Natural killer cell (primary cell): ENCODE results near the gene CACNB3. TPM values are rescaled to one million over a fixed set of nuclear protein-coding genes. Genes with fewer than 3 reads are reported as not detected.
"Not testable (repeated sequence)": the region's sequence is repeated elsewhere in the genome, so short reads cannot be mapped to it uniquely, and the experiment has no call there.

Experiments used
- ATAC-seq, 3 donors: fragments of 150-1000 bp in 2 of 3; fragments of 200-7000 bp in 1 of 3; cut with Tn5 transposase; 1 replicate in 1 of 3; 2 replicates in 2 of 3; pipeline ENCODE4 v1.10.0; 2021; ENCODE audit warnings: mild to moderate bottlenecking in 2 of 3, moderate library complexity in 2 of 3
- DNase-seq, 2 donors: peaks; one replicate each; pipeline versions ENCODE4 v3.0.0 to v3.0.0-alpha.2; 2013 to 2021; ENCODE audit warnings: mixed read lengths in 1 of 2
- H3K27ac ChIP-seq: one replicate; pipeline ENCODE4 v1.5.1; 2013; ENCODE audit warnings: mild to moderate bottlenecking, low read length
- H3K27me3 ChIP-seq: one replicate; pipeline ENCODE4 v1.6.1; 2013; ENCODE audit warnings: low read length; ENCODE audit not compliant: control insufficient read depth, insufficient read depth
- H3K36me3 ChIP-seq: one replicate; pipeline ENCODE4 v1.6.1; 2013; ENCODE audit warnings: low read length; ENCODE audit not compliant: control insufficient read depth, insufficient read depth
- H3K4me1 ChIP-seq: one replicate; pipeline ENCODE4 v1.6.1; 2013; ENCODE audit warnings: low read length; ENCODE audit not compliant: control insufficient read depth, insufficient read depth
- H3K4me3 ChIP-seq: one replicate; pipeline ENCODE4 v1.5.1; 2013; ENCODE audit warnings: low read length
- H3K9me3 ChIP-seq: one replicate; pipeline ENCODE4 v1.6.1; 2013; ENCODE audit warnings: low read length; ENCODE audit not compliant: control insufficient read depth, insufficient read depth
- H3K27ac Mint-ChIP-seq, 2 donors: one replicate each; pipeline ENCODE4 v1.8.0; 2022; ENCODE audit warnings: mild to moderate bottlenecking in 2 of 2, mixed read lengths in 2 of 2, moderate library complexity in 1 of 2
- H3K27me3 Mint-ChIP-seq, 2 donors: one replicate each; pipeline ENCODE4 v1.8.0; 2022; ENCODE audit warnings: low read depth in 2 of 2, mixed read lengths in 2 of 2
- H3K36me3 Mint-ChIP-seq: one replicate; pipeline ENCODE4 v1.8.0; 2022; ENCODE audit warnings: mixed read lengths
- H3K4me1 Mint-ChIP-seq, 2 donors: one replicate each; pipeline ENCODE4 v1.8.0; 2022; ENCODE audit warnings: mixed read lengths in 2 of 2
- H3K4me3 Mint-ChIP-seq: one replicate; pipeline ENCODE4 v1.8.0; 2022; ENCODE audit warnings: mild to moderate bottlenecking, moderate library complexity, mixed read lengths
- H3K9me3 Mint-ChIP-seq, 2 donors: one replicate each; pipeline ENCODE4 v1.8.0; 2022; ENCODE audit warnings: mixed read lengths in 2 of 2
- CTCF ChIP-seq: fragments of 200-600 bp; IDR thresholded peaks from one replicate; pipeline ENCODE4 v1.8.0; 2022; ENCODE audit warnings: antibody characterized with exemption
- WGBS: methylation state at CpG from one replicate; pipeline ENCODE4 v1.1.7; 2013; ENCODE audit warnings: missing lambda C conversion rate; ENCODE audit not compliant: insufficient coverage; 5-methylcytosine and 5-hydroxymethylcytosine counted together
- intact Hi-C: fragments of 100-400 bp; cut with micrococcal nuclease; formaldehyde crosslinking; loops from one replicate; pipeline ENCODE4 v1.14.2; 2022
- total RNA-seq, 4 donors: library from RNA; stranded (reverse); fragments of 120-200 nt in 1 of 4; gene quantifications; one replicate each; pipeline versions ENCODE4 v1.2.3 to v1.2.4, GENCODE V29; 2013 to 2022

Gene CACNB3
- total RNA-seq, 3 donors from 2014 or later (not counting 1 experiment from before 2014, with no cell fraction given): 7.2 to 12.4 (median 12.2) TPM

- Histone ChIP-seq H3K27me3 (peaks cover 5% of the 10 kb centered on the region), H3K27ac (no peak overlapping the region), H3K9me3 (no peaks in the 10 kb centered on the region), H3K4me3 (no peak overlapping the region), H3K36me3 (no peaks in the 10 kb centered on the region), H3K4me1 (peaks cover 20% of the 10 kb centered on the region)
- no peak for ATAC-seq
- no peak for TF ChIP-seq CTCF
- Mint-ChIP-seq H3K27ac (no peak overlapping the region), H3K36me3 (no peaks in the 10 kb centered on the region), H3K9me3 (no peaks in the 10 kb centered on the region), H3K4me3 (no peak overlapping the region), H3K4me1 (peaks cover 17 to 20% of the 10 kb centered on the region in 2 donors), H3K27me3 (peaks cover 17 to 18% of the 10 kb centered on the region in 2 donors)
- WGBS: 81% methylated on average over 2 of the region's 2 CpGs
- DNase-seq: no peak
- intact Hi-C loops: no loop called here
These were observed 50.9 kb downstream of the CACNB3 start for GRCh38 chr12:48869191-48869590.

DNA sequence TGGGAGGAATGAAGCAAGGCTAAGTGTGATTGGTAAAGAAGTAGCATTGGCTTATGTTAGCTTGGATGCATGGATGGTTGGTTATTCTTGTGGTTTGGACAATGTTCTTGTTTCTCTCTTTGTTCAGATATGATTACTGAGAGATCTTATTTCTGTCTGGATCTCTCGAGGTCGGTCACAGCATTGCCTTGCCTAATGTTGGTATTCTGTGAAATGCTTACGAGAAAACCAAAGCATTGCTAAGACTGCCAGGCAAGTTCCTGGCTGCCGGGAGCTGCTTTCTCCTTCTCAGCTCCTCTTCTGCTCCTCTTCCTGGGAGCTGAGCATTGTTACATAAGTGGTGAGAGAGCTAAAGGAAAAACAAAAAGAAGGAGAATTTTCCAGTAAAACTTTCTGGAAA lies 54.8 kb downstream of the CACNB3 start:
- Histone ChIP-seq H3K9me3 (no peaks in the 10 kb centered on the region), H3K27ac (no peak overlapping the region), H3K4me1 (no peaks in the 10 kb centered on the region), H3K36me3 (no peaks in the 10 kb centered on the region), H3K4me3 (no peak overlapping the region), H3K27me3 (no peaks in the 10 kb centered on the region)
- no peaks in the 10 kb centered on the region for H3K4me1 Mint-ChIP-seq
- ATAC-seq: no peak
- H3K4me3 Mint-ChIP-seq: no peak overlapping the region
- no peak for DNase-seq
- TF ChIP-seq CTCF: no peak
- WGBS: 88% methylated on average over 4 of the region's 4 CpGs
- peaks cover 4 to 6% of the 10 kb centered on the region in 2 donors for H3K27me3 Mint-ChIP-seq
- H3K36me3 Mint-ChIP-seq: no peaks in the 10 kb centered on the region
- intact Hi-C loops: no loop called here
- no peaks in the 10 kb centered on the region for H3K9me3 Mint-ChIP-seq
- H3K27ac Mint-ChIP-seq: no peak overlapping the region

DNA sequence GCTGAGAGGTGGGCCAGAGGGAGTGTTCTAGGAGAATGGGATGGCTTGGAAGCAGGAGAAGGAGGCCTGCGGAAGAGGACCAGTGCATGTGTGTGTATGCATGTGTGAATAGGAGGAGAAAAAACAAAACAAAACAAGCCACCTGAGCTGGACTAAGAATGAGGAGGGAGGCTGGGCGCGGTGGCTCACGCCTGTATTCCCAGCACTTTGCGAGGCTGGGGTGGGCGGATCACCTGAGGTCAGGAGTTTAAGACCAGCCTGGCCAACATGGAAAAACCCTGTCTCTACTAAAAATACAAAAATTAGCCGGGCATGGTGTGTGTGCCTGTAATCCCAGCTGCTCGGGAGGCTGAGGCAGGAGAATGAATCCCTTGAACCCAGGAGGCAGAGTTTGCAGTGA lies 55.2 kb downstream of the CACNB3 start:
- H3K4me3 Mint-ChIP-seq, H3K27ac Mint-ChIP-seq, H3K27me3 ChIP-seq, H3K27ac ChIP-seq, H3K9me3 ChIP-seq, H3K36me3 ChIP-seq, H3K36me3 Mint-ChIP-seq, H3K27me3 Mint-ChIP-seq, intact Hi-C loops, ATAC-seq, H3K4me1 Mint-ChIP-seq, H3K4me3 ChIP-seq, DNase-seq, H3K9me3 Mint-ChIP-seq, H3K4me1 ChIP-seq: not testable (repeated sequence)
- 89% methylated on average over 8 of the region's 8 CpGs for WGBS

- intact Hi-C loops: no loop called here
- Mint-ChIP-seq H3K36me3 (no peaks in the 10 kb centered on the region), H3K27ac (no peak overlapping the region)
These were observed 57.7 kb downstream of the CACNB3 start for GRCh38 chr12:48875944-48876515.

More at GRCh38 chr12:48875944-48876515, 57.7 kb downstream of the CACNB3 start:
- TF ChIP-seq CTCF: no peak
- Histone ChIP-seq H3K27ac (no peak overlapping the region), H3K4me3 (no peak overlapping the region), H3K27me3 (no peaks in the 10 kb centered on the region), H3K36me3 (no peaks in the 10 kb centered on the region), H3K9me3 (no peaks in the 10 kb centered on the region), H3K4me1 (no peaks in the 10 kb centered on the region)
- peaks cover 17% of the 10 kb centered on the region in 2 donors for H3K27me3 Mint-ChIP-seq
- H3K4me1 Mint-ChIP-seq: no peaks in the 10 kb centered on the region
- H3K9me3 Mint-ChIP-seq: no peaks in the 10 kb centered on the region
- H3K4me3 Mint-ChIP-seq: no peak overlapping the region
- DNase-seq (no peak), ATAC-seq (no peak)
- 67% methylated on average over 4 of the region's 4 CpGs for WGBS

Other genes with a start within 250 kb of the CACNB3 start
- gene LALBA, start 248.4 kb upstream of the CACNB3 start, total RNA-seq: not detected
- 100 to 1,000 TPM; 103 to 132 (median 125) TPM for gene KANSL2, start 136.3 kb upstream of the CACNB3 start, total RNA-seq
- gene CCNT1, start 101.8 kb upstream of the CACNB3 start, total RNA-seq: 100 to 1,000 TPM; 119 to 145 (median 120) TPM
- 1 to 10 TPM in 1 of 3 donors, under 1 TPM in 2; 0.20 to 1.1 (median 0.31) TPM for gene ADCY6, start 29.4 kb upstream of the CACNB3 start, total RNA-seq
- 100 to 1,000 TPM in 2 of 3 donors, 10 to 100 TPM in 1; 96.0 to 123 (median 104) TPM for gene DDX23, start 33.7 kb downstream of the CACNB3 start, total RNA-seq
- 1 to 10 TPM; 1.7 to 6.8 (median 5.6) TPM for gene RND1, start 47.4 kb downstream of the CACNB3 start, total RNA-seq
- 100 to 1,000 TPM; 156 to 228 (median 218) TPM for gene FKBP11, start 107.0 kb downstream of the CACNB3 start, total RNA-seq
- gene ARF3, start 139.0 kb downstream of the CACNB3 start, total RNA-seq: 100 to 1,000 TPM in 1 of 3 donors, 10 to 100 TPM in 2; 80.7 to 114 (median 88.4) TPM
- 1 to 10 TPM; 7.9 to 10.0 (median 8.2) TPM for gene WNT10B, start 153.2 kb downstream of the CACNB3 start, total RNA-seq
- gene WNT1, start 159.8 kb downstream of the CACNB3 start, total RNA-seq: 1 to 10 TPM; 1.1 to 2.0 (median 1.7) TPM
- 1 to 10 TPM; 1.1 to 3.4 (median 1.4) TPM for gene DDN, start 180.9 kb downstream of the CACNB3 start, total RNA-seq
- gene PRKAG1, start 200.3 kb downstream of the CACNB3 start, total RNA-seq: 100 to 1,000 TPM in 1 of 3 donors, 10 to 100 TPM in 2; 76.4 to 100 (median 81.1) TPM
- gene KMT2D, start 242.3 kb downstream of the CACNB3 start, total RNA-seq: 100 to 1,000 TPM; 164 to 186 (median 182) TPM